Activated naive CD8-positive, alpha-beta T cell treated with anti-CD3 and anti-CD28 coated beads, Interleukin-2, amount 50 U/mL, for 16 hours (primary cell): ENCODE data around the gene SAYSD1.

Experiments
- DNase-seq: peaks from one replicate; pipeline ENCODE4 v3.0.0-alpha.2; 2020; ENCODE audit warnings: low read depth, low spot score

SAYSD1 gene

DNA sequence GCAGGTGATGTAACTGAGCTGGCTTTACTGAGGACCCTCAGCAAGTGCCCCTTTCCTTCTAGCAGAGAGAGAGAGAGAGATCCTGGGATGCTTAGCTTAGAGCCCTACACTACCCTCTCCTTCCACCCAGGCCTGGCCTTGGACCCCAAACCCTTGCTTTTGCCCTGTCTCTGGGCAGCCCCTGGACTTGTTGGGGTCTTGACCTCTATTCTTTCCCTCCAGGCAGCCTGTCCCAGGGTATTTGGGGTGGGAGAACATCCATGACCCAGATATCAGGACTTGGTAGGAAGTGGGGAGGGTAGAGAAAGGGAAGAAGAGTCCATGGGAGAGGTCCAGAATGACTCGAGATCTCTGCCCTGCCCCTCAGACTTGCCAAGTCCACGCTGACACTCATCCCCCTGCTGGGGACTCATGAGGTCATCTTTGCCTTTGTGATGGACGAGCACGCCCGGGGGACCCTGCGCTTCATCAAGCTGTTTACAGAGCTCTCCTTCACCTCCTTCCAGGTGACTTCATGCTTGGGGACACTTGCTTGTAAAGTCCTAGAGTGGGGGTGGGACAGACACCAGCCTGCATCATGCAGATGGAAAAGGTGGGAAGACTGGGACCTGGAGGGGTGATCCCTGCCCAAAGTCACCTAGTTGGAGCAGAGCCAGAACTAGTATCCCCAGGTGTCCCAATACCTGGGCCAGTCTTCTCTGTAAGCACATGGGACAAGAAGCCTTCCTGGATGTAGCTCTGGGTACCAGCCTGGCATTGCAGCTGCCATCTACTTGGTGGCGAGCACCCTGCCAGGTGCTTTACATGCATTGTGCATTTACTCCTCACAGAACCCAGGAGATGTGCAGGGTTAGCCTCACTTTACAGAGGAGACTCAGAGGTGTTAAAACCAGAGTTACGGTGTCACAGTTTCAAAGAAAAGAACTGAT lies 35.5 kb downstream of the SAYSD1 start:
- DNase-seq = no peak

DNA sequence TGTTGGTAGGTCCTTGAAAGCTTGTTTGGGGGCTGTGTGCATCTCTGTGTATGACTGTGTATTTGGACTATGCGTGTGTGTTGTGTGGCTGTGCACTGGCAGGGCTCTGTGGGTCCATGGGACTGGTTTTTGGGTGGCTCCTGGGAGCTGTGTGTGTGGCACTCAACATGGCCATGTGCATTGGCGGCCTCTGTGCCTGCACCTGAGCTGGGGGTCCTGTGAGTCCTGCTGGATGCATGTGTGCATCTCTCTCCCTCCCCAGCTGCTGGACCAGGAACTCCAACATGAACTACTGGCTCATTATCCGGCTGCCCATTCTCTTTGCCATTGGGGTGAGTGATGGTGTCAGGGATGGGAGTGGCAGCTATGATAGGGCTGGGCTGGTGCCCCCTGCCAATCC lies 36.3 kb downstream of the SAYSD1 start:
- no peak for DNase-seq

DNA sequence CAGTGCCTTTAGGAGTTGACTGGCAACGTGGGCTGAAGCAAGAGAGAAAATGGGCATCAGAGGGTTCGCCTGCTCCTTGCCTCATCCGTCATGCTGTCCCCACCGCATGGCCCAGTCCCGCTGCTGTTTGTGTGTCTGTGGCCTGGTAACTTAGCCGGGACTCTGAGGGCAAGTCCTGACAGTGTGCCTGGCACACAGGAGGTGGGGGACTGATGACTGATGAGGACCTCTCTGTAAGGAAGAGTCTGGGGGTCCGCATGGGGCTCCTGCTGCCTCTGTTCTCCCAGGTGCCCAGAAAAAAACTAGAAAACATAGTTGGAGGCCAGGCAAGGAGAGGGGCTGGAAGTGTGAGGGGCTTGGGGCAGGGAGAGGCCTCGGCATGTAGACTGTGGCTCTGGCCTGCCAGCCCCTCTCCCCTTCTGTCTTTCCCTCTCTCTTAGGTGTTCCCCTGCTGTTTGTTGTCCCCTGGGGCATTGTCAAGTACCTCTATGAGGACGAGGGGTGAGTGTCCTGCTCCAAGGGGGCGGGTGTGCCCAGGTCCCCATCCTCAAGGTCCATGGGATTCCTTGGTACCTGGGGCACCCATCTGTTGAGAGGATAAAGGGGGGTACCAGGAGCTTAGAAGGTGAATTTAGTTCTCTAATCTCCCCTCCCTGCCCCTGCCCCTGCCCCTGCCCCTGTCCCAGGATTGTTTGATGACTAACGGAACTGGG lies 36.9 kb downstream of the SAYSD1 start:
- DNase-seq = no peak

DNA sequence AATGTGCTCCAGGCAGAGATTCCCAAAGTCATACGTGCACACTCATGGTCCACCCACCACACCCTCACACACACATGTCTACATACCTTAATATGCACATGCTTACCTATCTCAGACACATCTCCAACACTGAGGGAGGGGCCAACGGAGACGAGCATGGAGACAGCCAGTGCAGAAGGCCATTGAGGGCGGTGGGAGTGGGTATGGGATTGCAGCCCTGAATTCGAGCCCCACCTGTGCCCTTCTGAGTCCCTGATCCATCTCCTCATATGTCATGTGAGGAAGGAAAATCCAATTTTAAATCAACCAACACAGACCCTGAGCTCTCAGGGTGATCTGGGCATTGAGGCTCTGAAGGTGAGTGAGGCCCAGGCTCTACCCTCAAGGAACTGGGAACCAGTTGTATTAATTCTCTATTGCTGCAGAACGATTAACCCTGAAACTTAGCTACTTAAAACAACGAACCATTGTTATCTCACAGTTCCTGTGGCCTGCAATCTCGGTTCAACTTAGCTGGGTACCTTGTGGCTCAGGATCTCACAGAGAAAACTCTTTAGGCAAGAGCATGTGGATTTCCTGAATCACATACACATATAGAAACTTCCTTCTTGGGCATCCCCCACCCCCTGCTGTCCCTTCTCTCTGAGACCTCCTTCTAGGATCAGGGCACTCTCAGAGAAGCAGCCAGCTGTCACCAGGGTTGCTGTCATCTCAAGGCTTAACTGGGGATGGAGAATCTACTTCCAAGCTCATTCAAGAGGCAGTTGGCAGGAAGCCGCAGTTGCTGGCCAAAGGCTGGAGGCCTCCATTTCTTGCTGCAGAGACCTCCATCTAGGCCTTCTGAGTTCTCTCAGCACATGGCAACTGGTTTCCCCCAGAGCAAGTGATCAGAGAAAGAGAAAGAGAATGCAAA lies 38.1 kb downstream of the SAYSD1 start:
- DNase-seq = no peak

DNA sequence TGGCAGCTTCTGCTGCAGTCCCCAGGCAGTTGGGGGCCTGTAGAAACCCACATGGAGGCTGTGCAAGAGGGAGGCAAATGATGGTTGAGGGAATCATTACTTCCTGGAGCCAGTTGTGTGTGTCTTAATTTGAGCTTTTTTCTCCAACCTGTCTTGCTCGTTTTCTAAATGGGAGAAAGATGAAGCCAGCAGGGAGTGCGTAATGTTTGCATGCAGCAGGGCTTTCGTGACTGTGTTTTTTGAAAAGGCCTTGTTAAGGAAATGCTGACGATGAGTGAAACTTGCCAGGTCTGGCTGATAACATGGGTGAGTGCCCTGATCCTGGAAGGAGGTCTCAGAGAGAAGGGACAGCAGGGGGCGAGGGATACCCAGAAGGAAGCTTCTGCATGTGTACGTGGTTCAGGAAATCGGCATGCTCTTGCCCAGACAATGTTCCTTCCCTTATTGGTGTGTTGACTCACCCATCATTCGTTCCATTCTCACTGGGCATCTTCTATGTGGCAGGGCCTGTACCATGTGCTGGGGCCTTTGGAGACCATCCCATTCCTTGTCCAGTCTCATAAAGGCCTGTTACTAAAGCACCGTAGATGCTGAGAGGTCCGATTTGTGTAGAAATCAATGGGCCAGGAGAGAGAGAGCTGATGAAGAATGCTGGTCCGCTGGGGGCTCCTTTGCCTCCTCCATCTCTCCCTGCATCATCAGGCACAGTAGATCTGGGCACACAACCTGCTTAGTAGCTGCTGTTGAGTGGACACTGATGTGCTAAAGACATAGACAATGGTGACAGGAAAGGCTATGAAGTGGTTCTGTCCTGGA lies 39.0 kb downstream of the SAYSD1 start:
- no peak for DNase-seq

DNA sequence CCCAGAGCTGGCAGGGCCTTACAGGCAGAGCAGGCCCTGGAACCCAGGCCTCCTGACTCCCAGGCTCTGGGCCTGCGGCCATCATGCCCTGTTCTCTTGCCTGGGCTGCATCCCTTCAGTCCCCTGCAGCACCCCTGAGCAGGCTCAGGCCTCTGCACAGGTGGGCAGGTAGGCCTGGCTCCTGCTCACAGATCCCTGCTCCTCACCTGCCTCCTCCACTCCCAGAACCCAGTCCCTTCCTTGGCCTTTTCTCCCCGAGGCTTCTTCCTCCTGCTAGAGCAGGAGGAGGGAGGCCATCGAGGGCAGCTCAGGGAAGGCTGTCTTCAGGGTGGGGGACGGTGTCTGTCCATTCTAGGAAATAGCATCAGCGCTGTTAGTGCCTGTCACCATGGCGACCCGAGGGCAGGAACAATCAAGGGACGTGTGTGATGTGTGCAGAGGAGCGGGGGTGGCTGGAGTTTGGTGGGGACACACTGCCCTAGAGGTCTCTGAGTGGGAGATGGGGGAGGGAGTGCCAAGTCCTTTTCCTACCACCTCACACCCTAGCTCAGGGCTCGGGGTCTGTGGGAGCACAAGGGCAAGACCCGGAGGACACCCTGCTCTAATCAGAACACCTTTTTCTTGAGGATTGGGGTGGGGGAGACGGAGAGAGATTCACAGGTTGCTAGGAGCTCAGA lies 39.8 kb downstream of the SAYSD1 start:
- DNase-seq = no peak

DNA sequence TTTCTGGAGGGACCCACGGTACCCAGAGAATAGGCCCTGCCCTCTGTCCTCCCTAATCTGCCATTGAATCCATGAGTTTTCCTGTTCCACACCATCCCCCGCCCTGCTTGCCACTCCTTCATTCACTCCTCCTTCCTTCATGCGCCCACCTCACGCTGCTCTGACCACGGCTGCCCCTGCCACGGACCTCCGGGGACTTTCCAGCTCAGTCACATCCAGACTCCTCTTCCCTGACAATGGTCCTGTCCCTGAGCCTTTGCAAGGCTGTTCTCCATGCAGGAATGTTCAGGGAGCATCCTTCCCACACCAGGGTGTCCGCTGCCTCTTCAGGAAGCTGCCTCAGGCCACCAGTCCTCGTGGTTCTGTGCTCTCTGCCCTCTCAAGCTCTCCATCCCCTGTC lies 40.5 kb downstream of the SAYSD1 start:
- no peak for DNase-seq

DNA sequence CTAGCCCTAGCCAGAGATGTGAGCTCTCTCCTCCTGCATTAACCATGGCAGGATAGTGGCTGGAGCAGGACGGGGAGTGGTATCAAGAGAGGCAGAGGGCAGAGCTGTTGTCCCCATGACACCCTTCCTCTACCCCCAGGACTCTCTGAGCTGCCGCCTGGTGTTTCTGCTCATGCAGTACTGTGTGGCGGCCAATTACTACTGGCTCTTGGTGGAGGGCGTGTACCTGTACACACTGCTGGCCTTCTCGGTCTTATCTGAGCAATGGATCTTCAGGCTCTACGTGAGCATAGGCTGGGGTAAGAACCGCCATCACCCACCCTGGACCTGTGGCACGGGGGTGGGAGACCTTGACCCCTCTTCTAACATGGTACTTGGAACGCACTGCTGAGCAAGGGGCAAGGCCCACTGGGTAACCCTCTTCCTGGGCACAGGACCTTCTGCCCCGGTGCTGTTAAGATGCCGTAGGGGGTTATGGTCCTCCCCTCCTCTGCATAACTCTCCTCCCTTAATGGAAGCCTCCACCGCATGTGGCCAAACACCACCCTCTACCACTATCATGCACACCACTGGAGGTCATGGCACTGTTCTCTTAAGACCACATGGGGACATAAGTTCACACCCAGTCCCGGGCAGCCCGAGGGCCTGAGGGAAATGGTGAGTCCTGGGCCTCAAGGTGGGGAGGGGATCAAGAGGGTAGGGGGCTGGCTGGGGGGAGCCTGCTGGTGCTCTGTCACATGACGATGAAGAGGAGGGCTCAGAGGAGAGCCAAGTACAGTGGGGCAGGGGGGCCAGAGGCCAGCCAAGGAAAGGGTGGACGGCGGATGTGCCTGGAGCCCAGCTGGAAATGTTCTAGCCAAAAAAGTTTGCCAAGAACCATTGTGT lies 41.3 kb downstream of the SAYSD1 start:
- DNase-seq = no peak

DNA sequence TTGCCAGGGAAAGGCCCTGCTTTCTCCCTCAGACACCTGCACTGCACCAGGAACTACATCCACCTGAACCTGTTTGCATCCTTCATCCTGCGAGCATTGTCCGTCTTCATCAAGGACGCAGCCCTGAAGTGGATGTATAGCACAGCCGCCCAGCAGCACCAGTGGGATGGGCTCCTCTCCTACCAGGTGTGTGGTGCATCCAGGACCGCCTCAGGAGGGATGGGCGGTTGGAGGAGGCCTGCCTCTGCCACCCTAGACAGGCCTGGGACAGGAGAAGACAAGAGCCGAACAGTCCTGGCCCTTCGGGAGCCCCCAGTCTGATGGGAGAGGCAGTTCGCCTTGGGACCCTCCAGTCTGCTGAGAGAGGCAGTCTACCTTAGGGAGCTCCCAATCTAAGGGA lies 42.2 kb downstream of the SAYSD1 start:
- no peak for DNase-seq

DNA sequence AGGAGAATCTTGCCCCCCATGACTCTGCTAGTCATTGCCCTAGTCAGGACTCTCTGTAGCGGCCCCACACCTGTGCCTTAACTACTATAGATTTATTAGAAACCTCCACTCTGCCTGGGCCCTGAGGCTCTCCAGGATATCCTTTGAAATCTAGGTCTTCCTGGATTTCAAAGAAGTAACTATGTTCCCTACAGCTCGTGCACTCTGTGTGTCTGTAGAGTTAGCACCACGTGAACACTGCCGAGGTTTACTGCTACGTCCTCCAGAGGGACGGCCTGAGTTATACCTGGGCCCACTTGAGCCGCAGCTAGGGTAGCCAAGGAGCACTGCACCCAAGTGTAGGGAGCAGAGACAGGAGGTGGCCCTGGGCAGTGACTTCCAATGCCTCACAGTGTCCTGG lies 46.6 kb downstream of the SAYSD1 start:
- no peak for DNase-seq

DNA sequence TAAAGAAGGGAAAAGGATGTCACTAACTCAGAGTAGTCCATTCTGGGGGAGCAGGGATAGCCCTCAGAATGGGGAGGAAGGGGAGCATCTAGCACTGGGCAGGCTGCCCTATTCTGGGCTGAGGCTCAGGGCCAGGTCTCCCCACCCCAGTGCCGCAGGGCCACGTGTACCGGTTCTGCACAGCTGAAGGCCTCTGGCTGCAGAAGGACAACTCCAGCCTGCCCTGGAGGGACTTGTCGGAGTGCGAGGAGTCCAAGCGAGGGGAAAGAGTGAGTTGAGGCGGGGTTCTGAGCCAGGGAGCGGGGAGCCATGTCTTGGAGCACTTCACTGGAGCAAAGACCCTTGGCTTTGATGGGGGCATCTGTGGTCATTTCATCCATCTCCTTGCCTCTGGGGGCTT lies 49.4 kb downstream of the SAYSD1 start:
- no peak for DNase-seq

DNA sequence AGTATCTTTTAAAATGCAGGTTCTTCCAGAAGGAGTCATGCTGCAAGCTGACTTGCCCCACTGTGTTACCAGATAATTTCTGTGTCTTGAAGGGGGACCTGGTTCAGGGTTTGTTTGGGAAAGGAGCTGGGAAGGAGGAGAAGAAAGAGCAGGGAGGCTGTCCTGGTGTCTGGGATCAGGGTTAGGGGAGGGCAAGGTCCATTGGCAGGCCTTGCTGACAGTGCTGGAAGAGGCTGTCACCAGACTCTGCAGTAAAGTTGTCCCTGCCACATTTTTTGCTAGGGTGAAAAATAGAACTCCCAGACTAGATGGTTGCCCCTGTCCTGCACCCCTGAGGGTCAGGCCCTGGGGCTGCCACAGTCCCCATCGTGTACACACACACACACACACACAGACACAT lies 51.5 kb downstream of the SAYSD1 start:
- DNase-seq = no peak

DNA sequence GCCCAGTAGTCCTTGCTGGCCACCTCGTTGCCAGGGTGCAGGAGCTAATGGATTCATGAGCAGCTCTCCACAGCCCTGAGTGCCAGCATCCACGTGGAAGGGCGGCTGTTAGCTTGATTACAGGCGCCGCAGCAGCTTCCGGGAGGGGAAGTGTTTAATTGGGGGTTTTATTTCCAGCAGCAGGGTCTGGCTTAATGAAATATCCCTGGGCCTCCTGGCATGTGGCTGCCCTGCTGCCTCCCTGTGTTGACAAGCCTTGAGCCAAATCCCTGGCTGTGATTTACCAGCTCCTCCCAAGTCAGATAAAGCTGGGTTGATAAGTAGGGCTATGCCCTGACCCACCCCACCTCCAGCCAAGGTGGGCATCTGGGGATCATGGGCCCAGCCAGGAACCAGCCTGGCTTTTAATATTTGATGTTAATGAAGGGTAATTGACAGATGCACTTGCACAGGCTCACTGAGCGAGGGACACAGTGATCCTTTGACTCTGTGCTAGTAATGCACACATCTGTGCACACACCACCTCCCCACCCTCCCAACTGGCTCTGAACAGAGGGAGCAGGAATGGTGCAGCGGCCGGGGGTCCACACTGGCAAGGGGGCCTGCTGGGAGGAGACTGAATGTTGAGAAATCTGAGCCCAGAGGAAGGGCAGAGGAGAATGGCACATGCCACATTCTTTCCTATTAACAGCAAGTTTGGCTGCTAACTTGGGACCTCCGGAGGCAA lies 52.8 kb downstream of the SAYSD1 start:
- no peak for DNase-seq

DNA sequence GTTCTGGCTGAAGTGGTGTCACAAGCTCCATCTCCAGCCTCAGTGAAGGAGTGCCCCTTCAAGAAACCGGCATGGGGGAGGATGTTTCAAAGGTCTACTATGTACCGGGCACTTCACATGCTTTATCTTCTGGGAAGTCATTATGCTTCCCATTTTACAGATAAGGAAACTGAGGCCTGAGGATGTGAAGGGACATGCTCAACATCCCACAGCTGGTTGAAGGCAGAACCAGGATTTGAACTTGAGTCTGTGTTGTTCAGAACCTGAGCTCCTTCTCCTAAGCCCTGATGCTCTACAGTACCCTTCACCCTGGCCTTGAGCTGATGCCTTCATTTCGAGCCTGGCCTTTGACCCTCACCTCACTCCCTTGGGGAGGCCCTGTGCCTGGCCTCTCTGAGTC lies 53.4 kb downstream of the SAYSD1 start:
- no peak for DNase-seq

DNA sequence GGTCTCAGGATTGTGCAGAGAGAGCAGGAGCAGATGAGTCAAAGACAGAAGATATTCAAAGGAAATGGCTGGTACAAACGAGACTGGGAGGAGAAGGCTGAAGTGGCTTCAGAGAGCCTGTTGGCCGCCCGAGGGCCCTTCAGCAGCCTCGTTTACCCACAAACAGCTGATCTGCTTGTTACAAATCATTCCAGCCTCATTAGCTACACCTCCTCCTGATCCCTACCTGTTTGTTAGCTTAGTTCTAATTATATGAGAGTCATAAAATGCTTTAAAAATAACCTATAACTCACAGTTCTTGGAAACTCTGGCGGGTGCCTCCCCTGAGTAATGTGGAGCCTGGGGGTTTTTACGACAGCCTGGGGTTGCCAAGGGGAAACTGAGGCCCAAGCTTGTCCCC lies 53.8 kb downstream of the SAYSD1 start:
- DNase-seq = no peak

DNA sequence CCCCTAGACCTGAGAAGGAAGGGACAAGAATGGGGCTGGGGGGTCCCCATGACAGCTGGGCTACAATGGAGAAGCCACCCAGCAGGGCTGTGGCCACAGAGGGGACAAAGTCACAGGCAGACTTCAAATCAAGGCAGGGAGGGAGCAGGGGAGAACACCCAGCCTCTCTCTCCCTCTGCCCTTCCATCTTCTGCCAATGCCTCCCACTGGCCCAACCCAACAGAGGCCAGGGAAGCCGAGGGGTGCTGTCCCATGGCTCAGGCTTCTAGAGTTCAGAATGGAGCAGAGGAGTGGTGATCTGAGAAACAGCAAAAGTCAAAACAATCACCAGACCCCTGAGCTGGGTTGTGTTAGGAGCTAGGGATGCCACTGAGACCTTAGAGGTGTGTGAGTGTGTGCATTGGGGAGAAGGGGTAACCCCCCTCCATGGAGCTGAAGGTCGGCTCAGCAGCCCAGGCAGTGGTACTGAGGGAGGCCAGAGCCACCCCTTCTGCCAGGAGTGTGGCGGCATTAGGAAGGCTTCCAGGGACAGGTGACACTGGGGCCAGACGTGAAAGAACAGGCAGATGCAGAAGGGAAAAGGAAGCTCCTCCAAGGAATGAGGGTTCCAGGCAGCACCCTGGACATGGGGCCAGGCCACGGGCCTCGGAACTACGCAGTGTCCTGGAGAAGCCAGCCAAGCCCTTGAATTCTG lies 54.4 kb downstream of the SAYSD1 start:
- DNase-seq = no peak

DNA sequence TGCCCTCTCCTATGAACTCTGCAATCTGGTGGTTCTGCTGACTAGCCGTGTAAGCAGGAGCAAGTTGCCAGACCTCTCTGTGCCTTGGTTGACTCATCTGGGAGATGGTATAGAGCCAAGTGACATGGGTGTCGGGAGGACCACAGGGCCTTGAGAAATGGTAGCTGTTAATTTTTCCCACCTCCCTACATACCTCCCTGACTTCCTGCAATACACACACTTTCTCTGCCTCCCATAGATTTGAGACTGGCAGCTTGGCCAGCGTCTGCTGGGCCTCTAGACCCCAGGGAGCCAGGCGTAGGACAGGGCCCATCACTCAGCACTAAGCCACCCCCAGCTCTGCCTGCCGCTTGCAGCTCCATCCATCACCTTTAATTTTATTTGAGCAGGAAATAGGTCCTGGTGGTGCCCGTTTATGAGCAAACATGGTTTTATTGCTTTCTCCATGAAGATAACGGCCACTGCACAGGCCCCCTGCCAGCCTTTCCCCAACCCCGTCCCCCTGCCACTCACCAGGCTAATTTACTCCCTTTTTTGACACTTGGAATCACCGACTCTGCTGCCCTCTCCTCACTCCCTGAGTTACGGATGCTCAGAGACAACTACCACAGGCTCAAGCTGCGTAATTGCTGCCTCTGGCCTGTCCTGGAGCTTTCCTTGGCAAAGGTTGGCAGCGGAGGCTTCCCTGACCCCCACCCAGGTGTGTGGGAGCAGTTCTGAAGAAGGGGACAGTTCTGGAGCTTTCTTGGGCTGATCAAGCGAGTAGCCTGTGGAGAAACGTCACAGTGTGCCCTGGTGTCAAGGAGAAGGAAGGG lies 55.3 kb downstream of the SAYSD1 start:
- no peak for DNase-seq
